Osteoblast (primary cell): Measurements from ENCODE around the gene BTD. TPM values are rescaled to one million over a fixed set of nuclear protein-coding genes. Genes with fewer than 3 reads are reported as not detected.

ENCODE experiments used
- DNase-seq: peaks from one replicate; pipeline ENCODE4 v3.0.0; 2011; ENCODE audit warnings: low spot score, mixed read lengths; ENCODE audit not compliant: insufficient read length; ENCODE audit errors: missing footprints
- H2AFZ ChIP-seq: 2 replicates; pipeline ENCODE4 v1.6.0; 2011; ENCODE audit warnings: mild to moderate bottlenecking, low read length
- H3K27ac ChIP-seq: 2 replicates; pipeline ENCODE4 v1.5.1; 2011; ENCODE audit warnings: mild to moderate bottlenecking, low read depth, low read length, moderate library complexity
- H3K27me3 ChIP-seq: 2 replicates; pipeline ENCODE4 v1.6.0; 2012; ENCODE audit warnings: mild to moderate bottlenecking, control low read depth, inconsistent platforms, low read length, moderate library complexity; ENCODE audit not compliant: insufficient read depth
- H3K36me3 ChIP-seq: 2 replicates; pipeline ENCODE4 v1.5.1; 2011; ENCODE audit warnings: mild to moderate bottlenecking, low read length, control low read depth, moderate library complexity; ENCODE audit not compliant: insufficient read depth
- H3K4me1 ChIP-seq: 2 replicates; pipeline ENCODE4 v1.5.1; 2011; ENCODE audit warnings: mild to moderate bottlenecking, low read length, control low read depth, moderate library complexity; ENCODE audit not compliant: insufficient read depth
- H3K4me2 ChIP-seq: 2 replicates; pipeline ENCODE4 v1.6.0; 2011; ENCODE audit warnings: mild to moderate bottlenecking, low read length; ENCODE audit not compliant: insufficient read depth
- H3K4me3 ChIP-seq: fragments of 200-600 bp; sonication (generic); 3 replicates; pipeline ENCODE4 v1.5.1; 2012; ENCODE audit warnings: mild to moderate bottlenecking, low read length, inconsistent platforms; ENCODE audit not compliant: insufficient read depth
- H3K79me2 ChIP-seq: 2 replicates; pipeline ENCODE4 v1.6.0; 2012; ENCODE audit warnings: mild to moderate bottlenecking, low read length, control low read depth, inconsistent platforms; ENCODE audit not compliant: insufficient read depth
- H3K9me3 ChIP-seq: 2 replicates; pipeline ENCODE4 v1.5.1; 2011; ENCODE audit warnings: low read depth, low read length, control low read depth
- H4K20me1 ChIP-seq: 2 replicates; pipeline ENCODE4 v1.6.0; 2012; ENCODE audit warnings: mild to moderate bottlenecking, low read length, control low read depth; ENCODE audit not compliant: insufficient read depth
- CTCF ChIP-seq: IDR thresholded peaks from 2 replicates; pipeline ENCODE4 v1.5.1; 2011; ENCODE audit warnings: mild to moderate bottlenecking, low read depth, low read length, moderate library complexity; ENCODE audit errors: extremely low read depth
- small RNA-seq: library from RNA; depleted of rRNA; stranded (forward); fragments of <200 nt; gene quantifications from one replicate; pipeline ENCODE3, GENCODE V24; 2012
- total RNA-seq: library from RNA; depleted of rRNA; stranded (reverse); fragments of >200 nt; gene quantifications from 2 replicates; pipeline ENCODE4 v1.2.3, GENCODE V29; 2012

The BTD gene
- total RNA-seq, 1 donor, result 31.1 TPM

- Histone ChIP-seq H3K79me2 (peaks cover 5% of the 10 kb centered on the region), H3K36me3 (peaks cover 83% of the 10 kb centered on the region), H3K27ac (no peak overlapping the region), H3K27me3 (no peaks in the 10 kb centered on the region), H2AFZ (no peak overlapping the region), H3K9me3 (no peaks in the 10 kb centered on the region), H3K4me1 (no peaks in the 10 kb centered on the region), H3K4me2 (no peak overlapping the region), H3K4me3 (no peak overlapping the region), H4K20me1 (no peaks in the 10 kb centered on the region)
- no peak for TF ChIP-seq CTCF
- no peak for DNase-seq
These were observed 89.2 kb downstream of the BTD start for GRCh38 chr3:15690748-15691147.

- Histone ChIP-seq H3K27ac (no peak overlapping the region), H3K4me3 (no peak overlapping the region), H4K20me1 (no peaks in the 10 kb centered on the region), H2AFZ (no peak overlapping the region), H3K4me2 (no peak overlapping the region), H3K27me3 (no peaks in the 10 kb centered on the region), H3K9me3 (no peaks in the 10 kb centered on the region), H3K79me2 (peaks cover 3% of the 10 kb centered on the region), H3K36me3 (peaks cover 67% of the 10 kb centered on the region), H3K4me1 (no peaks in the 10 kb centered on the region)
- TF ChIP-seq CTCF, result peak; percentile 9
- DNase-seq, result no peak
These were observed 91.8 kb downstream of the BTD start for GRCh38 chr3:15693355-15693754.

GRCh38 chr3:15694628-15695027 is 93.1 kb downstream of the BTD start:
- H2AFZ ChIP-seq, result no peak overlapping the region
- no peaks in the 10 kb centered on the region for H3K9me3 ChIP-seq
- DNase-seq, result no peak
- H3K27ac ChIP-seq, result no peak overlapping the region
- H3K4me1 ChIP-seq, result no peaks in the 10 kb centered on the region
- peaks cover 3% of the 10 kb centered on the region for H3K79me2 ChIP-seq
- H3K36me3 ChIP-seq, result peaks cover 55% of the 10 kb centered on the region
- no peak overlapping the region for H3K4me2 ChIP-seq
- no peaks in the 10 kb centered on the region for H4K20me1 ChIP-seq
- no peak for TF ChIP-seq CTCF
- no peak overlapping the region for H3K4me3 ChIP-seq
- no peaks in the 10 kb centered on the region for H3K27me3 ChIP-seq

Small RNA genes within 50 kb of the gene (small RNA-seq; reads per million reads assigned to genes)
- not detected for gene MIR3134

Other genes with a start within 250 kb of the BTD start
- gene METTL6, start 174.2 kb upstream of the BTD start, total RNA-seq, result 33.0 and 36.6 TPM in 2 replicates
- gene EAF1, start 174.1 kb upstream of the BTD start, total RNA-seq, result 22.7 and 29.0 TPM in 2 replicates
- gene COLQ, start 80.0 kb upstream of the BTD start, total RNA-seq, result 1.4 and 1.5 TPM in 2 replicates
- gene HACL1, start 176 bp upstream of the BTD start, total RNA-seq, result 31.5 and 34.7 TPM in 2 replicates
- 215 and 223 TPM in 2 replicates for gene ANKRD28, start 196.2 kb downstream of the BTD start, total RNA-seq